HepG2 (cell line): ENCODE measurements around the gene TMEM53. TPM values are rescaled to one million over a fixed set of nuclear protein-coding genes. Genes with fewer than 3 reads are reported as not detected.
A peak's percentile ranks its signal among the peaks of the same experiment; 100 is the strongest.

Experiments used
- ARID2 ChIP-seq: sonication (generic); formaldehyde crosslinking; IDR thresholded peaks from 2 replicates; pipeline ENCODE4 v1.8.1; 2022; ENCODE audit warnings: mild to moderate bottlenecking, missing genetic modification reagents, borderline replicate concordance
- EHMT2 ChIP-seq: fragments of 200-600 bp; sonication (generic); IDR thresholded peaks from 2 replicates; pipeline ENCODE4 v1.7.0; 2017; ENCODE audit warnings: antibody characterized with exemption, low read depth, low read length, borderline replicate concordance
- GATAD2A ChIP-seq: IDR thresholded peaks from 2 replicates; pipeline ENCODE4 v1.6.1; 2016
- MAZ ChIP-seq, 2 experiments: sonication (generic) in 1 of 2; formaldehyde crosslinking in 1 of 2; IDR thresholded peaks; 2 replicates each; pipeline versions ENCODE4 v1.5.0 to v1.6.1; 2012 to 2020; ENCODE audit warnings: low read depth in 2 of 2, mild to moderate bottlenecking in 2 of 2, borderline replicate concordance in 1 of 2, improper control_type of control experiment in 1 of 2, low read length in 1 of 2, missing genetic modification reagents in 1 of 2, moderate library complexity in 1 of 2
- MEF2D ChIP-seq: sonication (generic); formaldehyde crosslinking; IDR thresholded peaks from 2 replicates; pipeline ENCODE4 v1.5.1; 2020; ENCODE audit warnings: mild to moderate bottlenecking, missing genetic modification reagents
- NCOA2 ChIP-seq: sonication (generic); formaldehyde crosslinking; IDR thresholded peaks from 2 replicates; pipeline ENCODE4 v1.8.0; 2022; ENCODE audit warnings: inconsistent platforms
- NFYB ChIP-seq: sonication (generic); formaldehyde crosslinking; IDR thresholded peaks from 2 replicates; pipeline ENCODE4 v1.4.0; 2020; ENCODE audit warnings: missing genetic modification reagents
- SP2 ChIP-seq: sonication (generic); formaldehyde crosslinking; IDR thresholded peaks from 2 replicates; pipeline ENCODE4 v1.5.1; 2020; ENCODE audit warnings: mild to moderate bottlenecking, missing genetic modification reagents
- ZFP1 ChIP-seq: IDR thresholded peaks from 2 replicates; pipeline ENCODE4 v1.6.1; 2016
- ZNF562 ChIP-seq: sonication (generic); formaldehyde crosslinking; IDR thresholded peaks from 2 replicates; pipeline ENCODE4 v1.8.0; 2022; ENCODE audit warnings: missing genetic modification reagents, borderline replicate concordance
- ZNF564 ChIP-seq: sonication (generic); formaldehyde crosslinking; IDR thresholded peaks from 2 replicates; pipeline ENCODE4 v1.8.1; 2023; ENCODE audit warnings: mild to moderate bottlenecking, missing genetic modification reagents
- polyA plus RNA-seq, 8 experiments: library from polyadenylated mRNA; depleted of rRNA in 3 of 8; stranded (reverse) in 7 of 8; unstranded in 1 of 8; fragments of >200 nt; fragmentation: Illumina TruSeq in 4 of 8; extraction: Trizol in 4 of 8; gene quantifications; 2 replicates each; pipeline versions ENCODE4 v1.2.1 to v1.2.3, GENCODE V29; 2011 to 2016; ENCODE audit warnings: low read depth in 4 of 8, missing spikeins in 1 of 8, mixed read lengths in 1 of 8; ENCODE audit not compliant: insufficient read depth in 1 of 8
- total RNA-seq, 5 experiments: library from RNA; depleted of rRNA; stranded (reverse); fragments of >200 nt; fragmentation: Illumina TruSeq; extraction: Trizol; gene quantifications; 2 replicates each; pipeline ENCODE4 v1.2.3, GENCODE V29; 2016; ENCODE audit warnings: low read depth in 1 of 5
- TF ChIP-seq, protein P1 (sequence below): sonication (generic); formaldehyde crosslinking; IDR thresholded peaks from 2 replicates; pipeline ENCODE4 v1.4.0; 2020; ENCODE audit warnings: missing genetic modification reagents, low read depth, mild to moderate bottlenecking, borderline replicate concordance
- TF ChIP-seq, protein P2 (sequence below): sonication (generic); formaldehyde crosslinking; IDR thresholded peaks from 2 replicates; pipeline ENCODE4 v1.5.0; 2020; ENCODE audit warnings: mild to moderate bottlenecking, missing genetic modification reagents, borderline replicate concordance
- TF ChIP-seq, protein P3 (sequence below): sonication (generic); formaldehyde crosslinking; IDR thresholded peaks from 2 replicates; pipeline ENCODE4 v1.8.0; 2022; ENCODE audit warnings: mild to moderate bottlenecking, missing genetic modification reagents, borderline replicate concordance
- TF ChIP-seq, protein P4 (sequence below): sonication (generic); IDR thresholded peaks from 2 replicates; pipeline ENCODE4 v1.6.1; 2016; ENCODE audit warnings: low read depth, borderline replicate concordance
- TF ChIP-seq, protein P5 (sequence below): sonication (generic); formaldehyde crosslinking; IDR thresholded peaks from 2 replicates; pipeline ENCODE4 v1.4.0; 2020; ENCODE audit warnings: missing genetic modification reagents, borderline replicate concordance

Gene TMEM53
- total and polyA plus RNA-seq, 2 of the 13 experiments (the other 11 are each of a cell fraction or from before 2014, with no cell fraction given): 12.6 to 20.2 TPM

DNA sequence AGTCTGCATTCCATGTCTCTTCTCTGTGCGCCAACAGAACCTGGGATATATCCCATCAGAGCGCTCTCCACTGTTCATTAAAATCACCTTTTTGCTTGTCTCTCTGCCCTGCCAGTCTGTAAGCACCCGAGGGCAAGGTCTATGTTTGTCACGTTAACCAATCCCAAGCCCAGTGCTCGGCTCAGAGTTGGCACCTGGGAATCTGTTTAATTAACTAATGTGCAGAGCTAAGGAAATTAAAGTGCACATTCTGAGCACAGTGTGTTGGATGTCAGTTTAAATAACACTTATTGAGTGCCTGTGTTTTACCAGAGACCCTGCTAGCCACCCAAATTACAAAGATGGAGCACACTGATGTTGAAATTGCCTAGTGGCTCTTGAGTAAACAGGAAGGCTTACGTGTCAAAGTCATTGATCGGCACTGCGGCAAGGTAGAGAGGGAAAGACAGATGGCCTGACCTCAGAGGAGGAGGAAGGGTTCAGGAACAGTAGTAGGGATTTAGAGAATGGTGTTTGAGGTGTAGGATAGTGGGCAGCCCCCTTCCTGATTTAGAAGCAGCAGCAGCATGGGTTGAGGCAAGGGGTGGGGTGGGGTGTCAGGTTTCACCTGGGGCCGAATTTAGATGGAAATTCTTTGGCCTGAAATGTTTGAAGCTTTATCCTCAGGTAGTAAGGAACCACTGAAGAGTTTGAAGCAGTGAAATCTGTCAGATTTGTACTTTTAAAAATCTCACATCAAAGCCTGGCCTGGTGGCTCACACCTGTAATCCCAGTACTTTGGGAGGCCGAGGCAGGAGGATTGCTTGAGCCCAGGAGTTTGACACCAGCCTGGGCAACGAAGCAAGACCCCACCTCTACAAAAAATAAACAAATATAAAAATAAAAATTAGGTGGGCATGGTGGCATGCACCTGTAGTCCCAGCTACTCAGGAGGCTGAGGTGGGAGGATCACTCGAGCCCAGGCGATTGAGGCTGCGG, 7.9 kb upstream of the TMEM53 start (continued):
- TF ChIP-seq SP2 (CRISPR knock-in tag) (0 out of 2 replicates have a peak, but pooled peaks have one; percentile 16), MEF2D (CRISPR knock-in tag) (peak; percentile 92; the same call in 1 of the 2 replicates), ZNF562 (CRISPR knock-in tag) (no peak), NCOA2 (CRISPR knock-in tag) (peak; percentile 90), EHMT2 (peak; percentile 93), MAZ (IDR thresholded peaks at IDR 0.05; ENCODE audit: borderline replicate concordance, low read depth, low read length) (no peak), MAZ (CRISPR knock-in tag; IDR thresholded peaks at IDR 0.05; ENCODE audit: low read depth) (no peak), NFYB (CRISPR knock-in tag) (no peak; the same call in 1 of the 2 replicates), ZFP1 (no peak), ZNF564 (CRISPR knock-in tag) (no peak), GATAD2A (CRISPR knock-in tag) (peak; percentile 98), ARID2 (CRISPR knock-in tag) (peak; percentile 43; the same call in 1 of the 2 replicates)
- TF ChIP-seq, protein P1, sequence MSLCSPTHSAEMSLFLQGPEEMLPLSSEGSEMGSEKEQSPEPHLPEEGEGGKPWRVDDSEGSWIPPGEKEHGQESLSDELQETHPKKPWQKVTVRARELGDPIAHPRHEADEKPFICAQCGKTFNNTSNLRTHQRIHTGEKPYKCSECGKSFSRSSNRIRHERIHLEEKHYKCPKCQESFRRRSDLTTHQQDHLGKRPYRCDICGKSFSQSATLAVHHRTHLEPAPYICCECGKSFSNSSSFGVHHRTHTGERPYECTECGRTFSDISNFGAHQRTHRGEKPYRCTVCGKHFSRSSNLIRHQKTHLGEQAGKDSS (CRISPR knock-in tag): 0 out of 2 replicates have a peak, but pooled peaks have one; percentile 40
- TF ChIP-seq, protein P2, sequence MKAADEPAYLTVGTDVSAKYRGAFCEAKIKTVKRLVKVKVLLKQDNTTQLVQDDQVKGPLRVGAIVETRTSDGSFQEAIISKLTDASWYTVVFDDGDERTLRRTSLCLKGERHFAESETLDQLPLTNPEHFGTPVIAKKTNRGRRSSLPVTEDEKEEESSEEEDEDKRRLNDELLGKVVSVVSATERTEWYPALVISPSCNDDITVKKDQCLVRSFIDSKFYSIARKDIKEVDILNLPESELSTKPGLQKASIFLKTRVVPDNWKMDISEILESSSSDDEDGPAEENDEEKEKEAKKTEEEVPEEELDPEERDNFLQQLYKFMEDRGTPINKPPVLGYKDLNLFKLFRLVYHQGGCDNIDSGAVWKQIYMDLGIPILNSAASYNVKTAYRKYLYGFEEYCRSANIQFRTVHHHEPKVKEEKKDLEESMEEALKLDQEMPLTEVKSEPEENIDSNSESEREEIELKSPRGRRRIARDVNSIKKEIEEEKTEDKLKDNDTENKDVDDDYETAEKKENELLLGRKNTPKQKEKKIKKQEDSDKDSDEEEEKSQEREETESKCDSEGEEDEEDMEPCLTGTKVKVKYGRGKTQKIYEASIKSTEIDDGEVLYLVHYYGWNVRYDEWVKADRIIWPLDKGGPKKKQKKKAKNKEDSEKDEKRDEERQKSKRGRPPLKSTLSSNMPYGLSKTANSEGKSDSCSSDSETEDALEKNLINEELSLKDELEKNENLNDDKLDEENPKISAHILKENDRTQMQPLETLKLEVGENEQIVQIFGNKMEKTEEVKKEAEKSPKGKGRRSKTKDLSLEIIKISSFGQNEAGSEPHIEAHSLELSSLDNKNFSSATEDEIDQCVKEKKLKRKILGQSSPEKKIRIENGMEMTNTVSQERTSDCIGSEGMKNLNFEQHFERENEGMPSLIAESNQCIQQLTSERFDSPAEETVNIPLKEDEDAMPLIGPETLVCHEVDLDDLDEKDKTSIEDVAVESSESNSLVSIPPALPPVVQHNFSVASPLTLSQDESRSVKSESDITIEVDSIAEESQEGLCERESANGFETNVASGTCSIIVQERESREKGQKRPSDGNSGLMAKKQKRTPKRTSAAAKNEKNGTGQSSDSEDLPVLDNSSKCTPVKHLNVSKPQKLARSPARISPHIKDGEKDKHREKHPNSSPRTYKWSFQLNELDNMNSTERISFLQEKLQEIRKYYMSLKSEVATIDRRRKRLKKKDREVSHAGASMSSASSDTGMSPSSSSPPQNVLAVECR (CRISPR knock-in tag): peak; percentile 45; the same call in 1 of the 2 replicates
- TF ChIP-seq, protein P3, sequence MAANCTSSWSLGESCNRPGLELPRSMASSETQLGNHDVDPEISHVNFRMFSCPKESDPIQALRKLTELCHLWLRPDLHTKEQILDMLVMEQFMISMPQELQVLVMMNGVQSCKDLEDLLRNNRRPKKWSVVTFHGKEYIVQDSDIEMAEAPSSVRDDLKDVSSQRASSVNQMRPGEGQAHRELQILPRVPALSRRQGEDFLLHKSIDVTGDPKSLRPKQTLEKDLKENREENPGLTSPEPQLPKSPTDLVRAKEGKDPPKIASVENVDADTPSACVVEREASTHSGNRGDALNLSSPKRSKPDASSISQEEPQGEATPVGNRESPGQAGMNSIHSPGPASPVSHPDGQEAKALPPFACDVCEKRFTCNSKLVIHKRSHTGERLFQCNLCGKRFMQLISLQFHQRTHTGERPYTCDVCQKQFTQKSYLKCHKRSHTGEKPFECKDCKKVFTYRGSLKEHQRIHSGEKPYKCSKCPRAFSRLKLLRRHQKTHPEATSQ (CRISPR knock-in tag): 0 out of 2 replicates have a peak, but pooled peaks have one; percentile 6
- TF ChIP-seq, protein P4, sequence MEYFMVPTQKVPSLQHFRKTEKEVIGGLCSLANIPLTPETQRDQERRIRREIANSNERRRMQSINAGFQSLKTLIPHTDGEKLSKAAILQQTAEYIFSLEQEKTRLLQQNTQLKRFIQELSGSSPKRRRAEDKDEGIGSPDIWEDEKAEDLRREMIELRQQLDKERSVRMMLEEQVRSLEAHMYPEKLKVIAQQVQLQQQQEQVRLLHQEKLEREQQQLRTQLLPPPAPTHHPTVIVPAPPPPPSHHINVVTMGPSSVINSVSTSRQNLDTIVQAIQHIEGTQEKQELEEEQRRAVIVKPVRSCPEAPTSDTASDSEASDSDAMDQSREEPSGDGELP: peak; percentile 69; the same call in 1 of the 2 replicates
- TF ChIP-seq, protein P5, sequence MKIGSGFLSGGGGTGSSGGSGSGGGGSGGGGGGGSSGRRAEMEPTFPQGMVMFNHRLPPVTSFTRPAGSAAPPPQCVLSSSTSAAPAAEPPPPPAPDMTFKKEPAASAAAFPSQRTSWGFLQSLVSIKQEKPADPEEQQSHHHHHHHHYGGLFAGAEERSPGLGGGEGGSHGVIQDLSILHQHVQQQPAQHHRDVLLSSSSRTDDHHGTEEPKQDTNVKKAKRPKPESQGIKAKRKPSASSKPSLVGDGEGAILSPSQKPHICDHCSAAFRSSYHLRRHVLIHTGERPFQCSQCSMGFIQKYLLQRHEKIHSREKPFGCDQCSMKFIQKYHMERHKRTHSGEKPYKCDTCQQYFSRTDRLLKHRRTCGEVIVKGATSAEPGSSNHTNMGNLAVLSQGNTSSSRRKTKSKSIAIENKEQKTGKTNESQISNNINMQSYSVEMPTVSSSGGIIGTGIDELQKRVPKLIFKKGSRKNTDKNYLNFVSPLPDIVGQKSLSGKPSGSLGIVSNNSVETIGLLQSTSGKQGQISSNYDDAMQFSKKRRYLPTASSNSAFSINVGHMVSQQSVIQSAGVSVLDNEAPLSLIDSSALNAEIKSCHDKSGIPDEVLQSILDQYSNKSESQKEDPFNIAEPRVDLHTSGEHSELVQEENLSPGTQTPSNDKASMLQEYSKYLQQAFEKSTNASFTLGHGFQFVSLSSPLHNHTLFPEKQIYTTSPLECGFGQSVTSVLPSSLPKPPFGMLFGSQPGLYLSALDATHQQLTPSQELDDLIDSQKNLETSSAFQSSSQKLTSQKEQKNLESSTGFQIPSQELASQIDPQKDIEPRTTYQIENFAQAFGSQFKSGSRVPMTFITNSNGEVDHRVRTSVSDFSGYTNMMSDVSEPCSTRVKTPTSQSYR (CRISPR knock-in tag): peak; percentile 68; the same call in 1 of the 2 replicates
